ENCODE data around the gene MLLT1. TPM values are rescaled to one million over a fixed set of nuclear protein-coding genes. Genes with fewer than 3 reads are reported as not detected.

MLLT1 gene
- total RNA-seq, 1 experiment from 2014 or later: 58.3 TPM

GRCh38 chr19:6228551-6229215, 51.1 kb downstream of the MLLT1 start:
- no peak for TF ChIP-seq SIN3A (IDR thresholded peaks at IDR 0.05; ENCODE audit: borderline replicate concordance, insufficient read depth, low read depth, low read length)
- TF ChIP-seq REST (IDR thresholded peaks at IDR 0.05; ENCODE audit: insufficient read depth in 1 of 2, low read depth in 2 of 2, low read length in 1 of 2): no peak
- no peak for TF ChIP-seq CTCF (IDR thresholded peaks at IDR 0.05)
- TF ChIP-seq TCF7L2 (IDR thresholded peaks at IDR 0.05; ENCODE audit: low read depth, low read length): no peak
- no peak for TF ChIP-seq POLR2AphosphoS5 (IDR thresholded peaks at IDR 0.05; ENCODE audit: low read depth, low read length)
- Histone ChIP-seq H3K9me3 (ENCODE audit: control insufficient read depth, insufficient read depth, low read depth, low read length) (no peaks in the 10 kb centered on the region), H3K4me3 (ENCODE audit: low read depth in 2 of 2, low read length in 2 of 2) (no peak overlapping the region), H3K36me3 (ENCODE audit: control insufficient read depth, insufficient read depth, low read length) (no peaks in the 10 kb centered on the region), H3K4me1 (ENCODE audit: control insufficient read depth, insufficient read depth, low read length) (no peaks in the 10 kb centered on the region), H3K27me3 (ENCODE audit: control insufficient read depth, insufficient read depth, low read length) (no peaks in the 10 kb centered on the region), H3K27ac (ENCODE audit: low read length) (no peak overlapping the region)
- intact Hi-C loops (cut with micrococcal nuclease; ENCODE audit: unreplicated experiment): no loop called here
- ATAC-seq (no peak), DNase-seq (ENCODE audit: low read depth, low spot score) (no peak)
- BruUV-seq (replicated peaks): no TSS peak
- POLR2A ChIA-PET: no interaction called here
- in situ Hi-C loops (cut with HindIII; ENCODE audit: low pct_unique_long_range_greater_than_20kb, low sequenced_read_pairs): no loop called here
- CTCF ChIA-PET: no interaction called here

- intact Hi-C loops (cut with micrococcal nuclease; ENCODE audit: unreplicated experiment): no loop called here
These were observed 51.8 kb downstream of the MLLT1 start for GRCh38 chr19:6227936-6228325.

More at GRCh38 chr19:6227936-6228325, 51.8 kb downstream of the MLLT1 start:
- no peaks in the 10 kb centered on the region for H3K27me3 ChIP-seq (ENCODE audit: control insufficient read depth, insufficient read depth, low read length)
- in situ Hi-C loops (cut with HindIII; ENCODE audit: low pct_unique_long_range_greater_than_20kb, low sequenced_read_pairs): no loop called here
- ATAC-seq: no peak
- H3K9me3 ChIP-seq (ENCODE audit: control insufficient read depth, insufficient read depth, low read depth, low read length): no peaks in the 10 kb centered on the region
- no peak for TF ChIP-seq POLR2AphosphoS5 (IDR thresholded peaks at IDR 0.05; ENCODE audit: low read depth, low read length)
- TF ChIP-seq SIN3A (IDR thresholded peaks at IDR 0.05; ENCODE audit: borderline replicate concordance, insufficient read depth, low read depth, low read length): no peak
- TF ChIP-seq CTCF (IDR thresholded peaks at IDR 0.05): no peak
- no peak for TF ChIP-seq TCF7L2 (IDR thresholded peaks at IDR 0.05; ENCODE audit: low read depth, low read length)
- TF ChIP-seq REST (IDR thresholded peaks at IDR 0.05; ENCODE audit: insufficient read depth in 1 of 2, low read depth in 2 of 2, low read length in 1 of 2): no peak
- no TSS peak for BruUV-seq (replicated peaks)
- no peak overlapping the region for H3K27ac ChIP-seq (ENCODE audit: low read length)
- no peak overlapping the region for H3K4me3 ChIP-seq (ENCODE audit: low read depth in 2 of 2, low read length in 2 of 2)
- POLR2A ChIA-PET: no interaction called here
- DNase-seq (ENCODE audit: low read depth, low spot score): no peak
- no peaks in the 10 kb centered on the region for H3K36me3 ChIP-seq (ENCODE audit: control insufficient read depth, insufficient read depth, low read length)
- no peaks in the 10 kb centered on the region for H3K4me1 ChIP-seq (ENCODE audit: control insufficient read depth, insufficient read depth, low read length)
- CTCF ChIA-PET: no interaction called here

Measured in Panc1 (cell line).